Upper lobe of left lung (tissue), 6 donors: ENCODE data around the gene SKIC2. TPM values are rescaled to one million over a fixed set of nuclear protein-coding genes. Genes with fewer than 3 reads are reported as not detected.
A peak's percentile ranks its signal among the peaks of the same experiment; 100 is the strongest.

Source experiments
- ATAC-seq, 2 donors: fragments of 200-7000 bp; cut with Tn5 transposase; one replicate each; pipeline ENCODE4 v1.9.1; 2022; ENCODE audit warnings: mild to moderate bottlenecking in 2 of 2, moderate library complexity in 2 of 2; ENCODE audit not compliant: low FRiP score in 2 of 2
- DNase-seq, 2 donors: peaks; one replicate each; pipeline ENCODE4 v3.0.0-alpha.2; 2019 to 2020
- H3K27ac ChIP-seq, 4 donors: fragments of 200-600 bp; sonication (generic); one replicate each; pipeline ENCODE4 v1.5.1; 2016 to 2019
- H3K27me3 ChIP-seq, 4 donors: fragments of 200-600 bp; sonication (generic); one replicate each; pipeline ENCODE4 v1.5.1; 2017 to 2019
- H3K36me3 ChIP-seq, 4 donors: fragments of 200-600 bp; sonication (generic); one replicate each; pipeline ENCODE4 v1.5.1; 2016 to 2019
- H3K4me1 ChIP-seq, 4 donors: fragments of 200-600 bp; sonication (generic); one replicate each; pipeline ENCODE4 v1.5.1; 2018 to 2019
- H3K4me3 ChIP-seq, 4 donors: fragments of 200-600 bp; sonication (generic); one replicate each; pipeline ENCODE4 v1.5.1; 2017 to 2019; ENCODE audit warnings: mild to moderate bottlenecking in 2 of 4, moderate library complexity in 1 of 4
- H3K9me3 ChIP-seq, 4 donors: fragments of 200-600 bp; sonication (generic); one replicate each; pipeline ENCODE4 v1.5.1; 2018 to 2019
- CTCF ChIP-seq, 6 experiments: fragments of 450-650 bp in 4 of 6; fragments of 200-600 bp in 2 of 6; sonication (generic) in 2 of 6; IDR thresholded peaks; one replicate each; pipeline ENCODE4 v1.5.1; 2016 to 2019; ENCODE audit warnings: antibody characterized with exemption in 6 of 6
- EP300 ChIP-seq, 4 donors: sonication (generic); formaldehyde crosslinking; IDR thresholded peaks; one replicate each; pipeline ENCODE4 v1.5.1; 2017; ENCODE audit warnings: antibody characterized with exemption in 4 of 4, control low read depth in 2 of 4
- POLR2A ChIP-seq, 4 donors: fragments of 450-650 bp; IDR thresholded peaks; one replicate each; pipeline ENCODE4 v1.5.1; 2016 to 2017; ENCODE audit warnings: antibody characterized with exemption in 4 of 4, mild to moderate bottlenecking in 2 of 4
- POLR2AphosphoS5 ChIP-seq, 2 donors: sonication (generic); formaldehyde crosslinking; IDR thresholded peaks; one replicate each; pipeline ENCODE4 v1.5.1; 2017; ENCODE audit warnings: antibody characterized with exemption in 2 of 2
- WGBS, 2 donors: methylation state at CpG; one replicate each; pipeline ENCODE4 v1.1.5; 2017 to 2018; 5-methylcytosine and 5-hydroxymethylcytosine counted together
- total RNA-seq, 6 donors: library from RNA; depleted of rRNA in 4 of 6; stranded (reverse); fragments of >200 nt in 4 of 6; gene quantifications; one replicate each; pipeline versions ENCODE4 v1.1.0 to v1.2.1, GENCODE V29; 2016 to 2021
- donor health status: DM: no; HTN: no; CAD: no; lungs with moderate emphysema.
- donor health status: DM: no; HTN: yes; CAD: no; lungs with severe emphysema.

Gene SKIC2
- total RNA-seq, 6 donors from 2014 or later: 27.7 to 172 (median 58.6) TPM

DNA sequence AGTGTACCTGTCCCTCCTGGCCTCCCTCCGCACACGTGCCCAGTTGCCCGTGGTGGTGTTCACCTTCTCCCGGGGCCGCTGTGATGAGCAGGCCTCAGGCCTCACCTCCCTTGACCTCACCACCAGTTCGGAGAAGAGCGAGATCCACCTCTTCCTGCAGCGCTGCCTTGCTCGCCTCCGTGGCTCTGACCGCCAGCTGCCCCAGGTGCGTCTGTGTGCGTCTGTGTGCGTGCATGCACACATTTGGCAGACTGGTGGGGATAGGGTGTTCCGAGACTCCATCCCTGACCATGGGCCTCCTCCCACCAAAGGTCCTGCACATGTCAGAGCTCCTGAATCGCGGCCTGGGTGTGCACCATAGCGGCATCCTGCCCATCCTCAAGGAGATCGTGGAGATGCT is 4.9 kb downstream of the SKIC2 start:
- no peaks in the 10 kb centered on the region for H3K27me3 ChIP-seq
- H3K27ac ChIP-seq: no peak overlapping the region
- H3K36me3 ChIP-seq: peaks cover 50 to 88% (median 77%) of the 10 kb centered on the region in 4 donors
- ATAC-seq (no peak), DNase-seq (peak in 1 of 2 donors; percentile 69)
- 94 to 96% methylated on average over 15 to 19 of the region's 19 CpGs for WGBS, 2 donors
- H3K9me3 ChIP-seq: no peaks in the 10 kb centered on the region
- peaks cover 7 to 12% (median 10%) of the 10 kb centered on the region in 4 donors for H3K4me1 ChIP-seq
- H3K4me3 ChIP-seq: no peak overlapping the region
- TF ChIP-seq POLR2A (IDR thresholded peaks at IDR 0.05) (no peak), CTCF (IDR thresholded peaks at IDR 0.05) (no peak), EP300 (IDR thresholded peaks at IDR 0.05) (no peak), POLR2AphosphoS5 (IDR thresholded peaks at IDR 0.05) (no peak)

DNA sequence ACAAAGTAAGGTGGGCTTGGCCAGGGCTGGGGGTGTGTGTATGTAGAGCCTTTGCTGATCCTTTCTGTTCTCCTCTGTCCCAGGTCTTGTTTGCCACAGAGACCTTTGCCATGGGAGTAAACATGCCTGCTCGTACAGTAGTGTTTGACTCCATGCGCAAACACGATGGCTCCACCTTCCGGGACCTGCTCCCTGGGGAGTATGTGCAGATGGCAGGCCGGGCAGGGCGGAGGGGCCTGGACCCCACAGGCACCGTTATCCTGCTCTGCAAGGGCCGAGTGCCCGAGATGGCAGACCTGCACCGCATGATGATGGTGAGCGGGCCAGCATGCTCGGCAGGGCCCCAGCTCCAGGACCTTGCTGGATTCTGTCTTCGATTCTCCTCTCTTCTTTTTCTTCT is 6.7 kb downstream of the SKIC2 start:
- Histone ChIP-seq H3K9me3 (no peaks in the 10 kb centered on the region), H3K4me3 (no peak overlapping the region), H3K27me3 (no peaks in the 10 kb centered on the region), H3K36me3 (peaks cover 56 to 100% (median 88%) of the 10 kb centered on the region in 4 donors), H3K27ac (no peak overlapping the region), H3K4me1 (peaks cover 3 to 14% (median 6%) of the 10 kb centered on the region in 4 donors)
- peak in 1 of 2 donors; percentile 75 for DNase-seq
- ATAC-seq: no peak
- 92 to 100% methylated on average over 3 to 13 of the region's 13 CpGs for WGBS, 2 donors
- TF ChIP-seq POLR2A (IDR thresholded peaks at IDR 0.05): no peak
- no peak for TF ChIP-seq CTCF (IDR thresholded peaks at IDR 0.05)
- no peak for TF ChIP-seq EP300 (IDR thresholded peaks at IDR 0.05)

DNA sequence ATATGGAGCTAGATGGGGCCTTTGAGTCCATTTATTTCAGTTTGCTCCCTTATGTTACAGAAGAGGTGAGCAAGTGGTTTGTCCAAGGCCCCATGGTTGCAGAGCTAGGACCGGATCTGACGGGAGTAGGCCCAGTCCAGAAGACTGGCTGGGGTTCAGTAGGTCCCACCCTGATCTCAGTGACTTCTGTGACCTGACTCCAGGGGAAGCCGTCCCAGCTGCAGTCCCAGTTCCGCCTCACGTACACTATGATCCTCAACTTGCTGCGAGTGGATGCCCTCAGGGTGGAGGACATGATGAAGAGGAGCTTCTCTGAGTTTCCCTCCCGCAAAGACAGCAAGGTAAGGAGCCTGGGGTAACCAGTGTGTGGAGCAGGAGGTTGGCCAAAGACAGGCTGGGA is 7.5 kb downstream of the SKIC2 start:
- H3K4me1 ChIP-seq: peaks cover 11 to 22% (median 14%) of the 10 kb centered on the region in 4 donors
- DNase-seq (no peak), ATAC-seq (no peak)
- H3K4me3 ChIP-seq: no peak overlapping the region
- H3K27ac ChIP-seq: no peak overlapping the region
- TF ChIP-seq POLR2AphosphoS5 (IDR thresholded peaks at IDR 0.05) (no peak), POLR2A (IDR thresholded peaks at IDR 0.05) (no peak), EP300 (IDR thresholded peaks at IDR 0.05) (no peak), CTCF (IDR thresholded peaks at IDR 0.05) (no peak)
- WGBS, 2 donors: 86 to 95% methylated on average over 3 to 7 of the region's 7 CpGs
- H3K9me3 ChIP-seq: no peaks in the 10 kb centered on the region
- peaks cover 56 to 95% (median 84%) of the 10 kb centered on the region in 4 donors for H3K36me3 ChIP-seq
- H3K27me3 ChIP-seq: no peaks in the 10 kb centered on the region

DNA sequence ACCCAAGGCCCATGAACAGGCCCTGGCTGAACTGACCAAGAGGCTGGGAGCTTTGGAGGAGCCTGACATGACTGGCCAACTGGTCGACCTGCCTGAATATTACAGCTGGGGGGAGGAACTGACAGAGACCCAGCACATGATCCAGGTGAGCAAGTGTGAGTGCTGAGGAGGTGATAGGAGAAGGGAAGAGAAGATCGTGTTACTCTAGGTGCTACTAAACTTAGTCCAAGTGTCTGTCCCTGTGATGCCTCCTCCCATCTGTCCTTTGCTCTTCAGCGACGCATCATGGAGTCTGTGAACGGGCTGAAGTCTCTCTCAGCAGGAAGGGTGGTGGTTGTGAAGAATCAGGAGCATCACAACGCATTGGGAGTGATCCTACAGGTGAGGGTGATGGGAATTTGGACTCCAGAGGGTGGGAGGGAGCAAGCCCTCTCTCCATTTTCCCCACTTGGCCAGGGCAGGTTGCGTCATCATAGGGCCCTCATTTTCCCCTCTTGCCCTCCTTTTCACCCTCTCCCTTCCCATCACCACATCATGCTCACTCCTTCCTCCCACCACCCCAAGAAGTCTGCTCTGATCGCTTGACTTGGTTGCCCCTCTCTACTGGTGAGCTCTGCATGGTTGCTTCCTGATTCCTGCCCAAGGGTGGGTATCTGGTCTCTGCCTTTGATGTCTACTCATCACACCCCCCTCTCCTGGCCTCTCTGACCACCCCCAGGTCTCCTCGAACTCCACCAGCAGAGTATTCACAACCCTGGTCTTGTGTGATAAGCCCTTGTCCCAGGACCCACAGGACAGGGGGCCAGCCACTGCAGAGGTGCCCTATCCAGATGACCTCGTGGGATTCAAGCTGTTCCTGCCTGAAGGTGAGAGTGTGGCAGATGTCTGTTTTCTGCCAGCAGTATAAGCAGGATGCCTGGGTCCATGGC is 8.3 kb downstream of the SKIC2 start:
- H3K36me3 ChIP-seq: peaks cover 50 to 88% (median 76%) of the 10 kb centered on the region in 4 donors
- no peaks in the 10 kb centered on the region for H3K9me3 ChIP-seq
- DNase-seq: no peak
- H3K4me1 ChIP-seq: peaks cover 11 to 25% (median 16%) of the 10 kb centered on the region in 4 donors
- no peak overlapping the region for H3K4me3 ChIP-seq
- no peak overlapping the region for H3K27ac ChIP-seq
- ATAC-seq: no peak
- TF ChIP-seq EP300 (IDR thresholded peaks at IDR 0.05) (no peak), CTCF (IDR thresholded peaks at IDR 0.05) (no peak), POLR2AphosphoS5 (IDR thresholded peaks at IDR 0.05) (no peak), POLR2A (IDR thresholded peaks at IDR 0.05) (no peak)
- WGBS, 2 donors: 85 to 89% methylated on average over 10 of the region's 10 CpGs
- H3K27me3 ChIP-seq: no peaks in the 10 kb centered on the region
